ENCODE measurements around the gene CRADD.

GRCh38 chr12:93939641-93940325 is 262.6 kb downstream of the CRADD start:
- TF ChIP-seq CTCF (IDR thresholded peaks at IDR 0.05 in 8 of 11, conservative IDR thresholded peaks at IDR 0.05 in 3 of 11) (no peak), POLR2A (IDR thresholded peaks at IDR 0.05) (no peak)
